ENCODE data around the gene SORCS2. TPM values are rescaled to one million over a fixed set of nuclear protein-coding genes. Genes with fewer than 3 reads are reported as not detected.

The SORCS2 gene
- total and polyA plus RNA-seq, 12 donors, result 0.67 to 15.5 (median 1.3) TPM

DNA sequence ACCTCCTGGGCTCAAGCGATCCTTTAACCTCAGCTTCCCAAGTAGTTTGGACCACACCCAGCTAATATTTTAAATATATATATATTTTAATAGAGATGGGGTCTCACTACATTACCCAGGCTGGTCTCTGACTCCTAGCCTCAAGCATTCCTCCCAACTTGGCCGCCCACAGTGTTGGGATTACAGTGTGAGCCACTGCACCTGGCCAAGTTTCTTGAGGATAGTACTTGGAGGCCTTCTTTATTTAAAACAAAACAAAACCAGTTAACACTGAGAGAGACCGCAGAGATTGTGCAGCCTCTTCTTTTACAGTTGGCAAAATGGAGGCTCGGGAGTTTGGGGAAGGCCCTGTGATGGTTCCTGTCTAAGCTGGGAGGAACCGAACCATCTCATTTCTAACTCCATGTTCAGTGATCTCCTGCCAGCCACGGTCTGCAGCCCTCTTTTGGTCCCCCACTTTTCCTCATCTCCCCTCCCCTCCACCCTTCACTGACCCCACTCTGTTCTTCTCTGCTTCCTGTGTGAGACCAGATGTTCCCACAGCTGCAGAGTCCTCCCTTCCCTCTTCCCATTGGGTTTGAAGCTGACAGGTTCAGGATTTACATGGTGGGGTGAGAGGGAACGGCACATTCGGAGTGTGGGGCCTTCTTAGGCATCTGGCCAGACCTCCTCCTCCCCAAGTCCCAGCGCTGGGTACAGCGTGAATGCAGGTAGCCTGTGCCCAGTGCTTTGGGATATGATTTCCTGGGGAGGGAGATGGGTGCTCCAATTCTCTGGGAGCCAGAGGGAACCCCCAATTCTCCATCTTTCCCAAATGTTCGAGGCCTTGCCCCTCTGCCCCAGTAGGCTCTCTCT is 1.4 kb upstream of the SORCS2 start:
- intact Hi-C loops (cut with DNase I), result loop anchor here (5.0 kb wide), 4 partner anchors 106 to 531 kb away; no protein-coding TSS in a partner anchor
- Histone ChIP-seq H3K9me3 (replicated peaks in 1 of 3) (no peaks in the 10 kb centered on the region), H3K4me3 (no peak overlapping the region), H3K36me3 (replicated peaks in 1 of 2) (no peaks in the 10 kb centered on the region), H3K27ac (no peak overlapping the region), H3K4me1 (replicated peaks in 1 of 2) (no peaks in the 10 kb centered on the region), H3K27me3 (peaks cover 23% of the 10 kb centered on the region)
- no peak for DNase-seq
- WGBS, 4 donors, result 73 to 84% (median 81%) methylated on average over 10 to 11 of the region's 11 CpGs
- TF ChIP-seq, protein P1, sequence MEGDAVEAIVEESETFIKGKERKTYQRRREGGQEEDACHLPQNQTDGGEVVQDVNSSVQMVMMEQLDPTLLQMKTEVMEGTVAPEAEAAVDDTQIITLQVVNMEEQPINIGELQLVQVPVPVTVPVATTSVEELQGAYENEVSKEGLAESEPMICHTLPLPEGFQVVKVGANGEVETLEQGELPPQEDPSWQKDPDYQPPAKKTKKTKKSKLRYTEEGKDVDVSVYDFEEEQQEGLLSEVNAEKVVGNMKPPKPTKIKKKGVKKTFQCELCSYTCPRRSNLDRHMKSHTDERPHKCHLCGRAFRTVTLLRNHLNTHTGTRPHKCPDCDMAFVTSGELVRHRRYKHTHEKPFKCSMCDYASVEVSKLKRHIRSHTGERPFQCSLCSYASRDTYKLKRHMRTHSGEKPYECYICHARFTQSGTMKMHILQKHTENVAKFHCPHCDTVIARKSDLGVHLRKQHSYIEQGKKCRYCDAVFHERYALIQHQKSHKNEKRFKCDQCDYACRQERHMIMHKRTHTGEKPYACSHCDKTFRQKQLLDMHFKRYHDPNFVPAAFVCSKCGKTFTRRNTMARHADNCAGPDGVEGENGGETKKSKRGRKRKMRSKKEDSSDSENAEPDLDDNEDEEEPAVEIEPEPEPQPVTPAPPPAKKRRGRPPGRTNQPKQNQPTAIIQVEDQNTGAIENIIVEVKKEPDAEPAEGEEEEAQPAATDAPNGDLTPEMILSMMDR (IDR thresholded peaks at IDR 0.05), result no peak

DNA sequence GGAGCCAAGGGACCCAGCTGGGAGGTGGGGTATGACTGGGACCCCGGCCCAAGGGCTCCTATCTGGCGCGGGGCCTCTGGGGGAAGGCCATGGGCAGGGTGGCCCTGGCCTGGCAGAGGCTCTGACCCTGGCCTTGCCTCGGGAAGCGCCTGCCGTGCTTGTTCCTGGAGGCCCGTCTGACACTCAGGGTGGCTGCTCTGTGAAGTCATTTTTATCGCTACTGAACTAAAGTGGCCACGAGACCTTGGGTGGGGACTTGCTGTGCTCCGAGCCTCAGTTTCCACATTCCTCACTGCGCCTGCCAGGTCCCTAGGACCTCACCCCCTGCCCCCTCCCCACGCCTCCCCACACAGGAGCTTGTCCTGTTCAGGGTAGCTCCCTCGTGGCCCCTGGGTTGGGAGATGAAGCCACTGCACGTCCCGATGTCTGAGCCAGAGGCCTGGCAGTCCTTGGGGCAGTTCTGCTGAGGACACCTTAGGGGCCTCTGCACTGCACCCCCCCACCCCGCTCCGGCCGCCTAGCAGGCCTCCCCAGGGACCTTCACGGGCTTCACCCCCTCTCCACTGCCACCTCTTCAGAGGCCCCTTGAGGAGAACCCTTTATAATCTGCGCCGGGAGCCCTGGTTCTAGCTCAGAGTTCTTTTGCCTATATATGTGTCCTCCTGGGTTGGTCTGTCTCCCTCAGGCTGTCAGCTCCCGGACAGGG is 639 bp upstream of the SORCS2 start:
- H3K27me3 ChIP-seq, result peaks cover 23% of the 10 kb centered on the region
- H3K4me1 ChIP-seq (replicated peaks in 1 of 2), result no peaks in the 10 kb centered on the region
- peak overlapping the region in 1 of 4 donors; percentile 52 for H3K4me3 ChIP-seq

DNA sequence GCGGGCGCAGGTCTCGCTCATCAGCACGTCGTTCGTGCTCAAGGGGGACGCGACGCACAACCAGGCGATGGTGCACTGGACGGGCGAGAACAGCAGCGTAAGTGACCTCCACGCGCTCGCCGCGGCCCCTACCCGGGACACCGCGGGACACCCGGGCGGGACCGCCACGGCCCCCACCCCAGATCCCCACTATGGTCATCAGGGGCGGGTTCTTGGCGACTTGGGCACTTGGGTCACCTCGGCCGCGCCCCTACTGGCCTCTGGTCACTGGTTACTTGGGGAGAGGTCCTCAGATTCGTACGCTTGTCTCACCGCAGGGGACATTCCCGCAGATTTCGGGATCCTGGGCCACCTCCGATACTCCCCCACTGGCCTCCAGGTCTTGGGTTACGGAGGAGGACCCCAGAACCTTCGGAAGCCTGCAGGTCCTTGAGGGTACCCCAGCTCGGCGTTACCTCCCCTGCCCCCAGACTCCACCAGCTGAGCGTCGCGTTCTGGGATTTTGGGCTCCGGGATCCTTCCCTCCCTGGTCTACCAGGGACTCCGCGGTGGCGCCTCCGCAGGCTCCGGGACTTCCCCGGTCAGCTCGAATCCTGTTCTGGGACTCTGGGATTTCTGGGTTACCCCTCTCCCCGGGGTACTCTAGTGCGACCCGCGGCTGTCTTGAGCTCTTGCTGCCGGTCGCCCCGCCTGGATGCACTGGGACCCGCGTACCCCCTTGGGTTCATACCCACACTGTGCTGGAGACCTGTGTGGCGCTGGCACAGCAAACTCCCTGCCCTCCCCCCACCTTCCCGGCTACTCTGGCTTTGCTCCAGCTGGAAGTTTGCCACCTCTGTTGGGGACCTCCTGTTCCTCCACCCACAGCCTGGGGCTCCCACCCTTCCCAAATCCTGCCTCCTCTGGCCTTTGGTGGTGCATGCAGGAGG is 956 bp downstream of the SORCS2 start:
- Histone ChIP-seq H3K9me3 (replicated peaks in 1 of 3) (no peaks in the 10 kb centered on the region), H3K36me3 (replicated peaks in 1 of 2) (no peaks in the 10 kb centered on the region), H3K27ac (no peak overlapping the region), H3K4me1 (replicated peaks in 1 of 2) (no peaks in the 10 kb centered on the region), H3K4me3 (peak overlapping the region in 1 of 4 donors; percentile 52), H3K27me3 (peaks cover 23% of the 10 kb centered on the region)
- TF ChIP-seq, protein P1 (IDR thresholded peaks at IDR 0.05), result no peak
- TF ChIP-seq POLR2A (IDR thresholded peaks at IDR 0.05), result no peak
- intact Hi-C loops (cut with DNase I), result loop anchor here (5.0 kb wide), 4 partner anchors 104 to 529 kb away; no protein-coding TSS in a partner anchor
- 2 to 22% (median 4%) methylated on average over 13 to 62 of the region's 62 CpGs for WGBS, 4 donors
- no peak for DNase-seq

More for the DNA sequence above, 639 bp upstream of the SORCS2 start:
- WGBS, 4 donors, result 45 to 69% (median 51%) methylated on average over 9 to 22 of the region's 22 CpGs
- TF ChIP-seq, protein P1 (IDR thresholded peaks at IDR 0.05), result no peak
- no peak for TF ChIP-seq POLR2A (IDR thresholded peaks at IDR 0.05)
- DNase-seq, result no peak
- no peaks in the 10 kb centered on the region for H3K36me3 ChIP-seq (replicated peaks in 1 of 2)
- H3K9me3 ChIP-seq (replicated peaks in 1 of 3), result no peaks in the 10 kb centered on the region
- intact Hi-C loops (cut with DNase I), result loop anchor here (5.0 kb wide), 4 partner anchors 106 to 531 kb away; no protein-coding TSS in a partner anchor
- no peak overlapping the region for H3K27ac ChIP-seq
